Activated CD4-positive, CD25-positive, alpha-beta regulatory T cell treated with anti-CD3 and anti-CD28 coated beads, Interleukin-2, amount 50 U/mL, for 72 hours (primary cell): ENCODE data around the gene NUDC.
A peak's percentile ranks its signal among the peaks of the same experiment; 100 is the strongest.

Experiments used
- DNase-seq: peaks from one replicate; pipeline ENCODE4 v3.0.0; 2021

Gene NUDC

GRCh38 chr1:26991310-26992116, 70.0 kb downstream of the NUDC start:
- no peak for DNase-seq

- peak; percentile 70 for DNase-seq
These were observed 71.9 kb downstream of the NUDC start, which contains the start of gene TRNP1 for GRCh38 chr1:26993237-26994019. TSS of gene TRNP1 (plus strand) at chr1:26993692. CDS start at chr1:26993787, 95 bp downstream.

- DNase-seq, result no peak
These were observed 72.7 kb downstream of the NUDC start for GRCh38 chr1:26994020-26994786.

- no peak for DNase-seq
These were observed 73.4 kb downstream of the NUDC start for GRCh38 chr1:26994787-26995517.

- no peak for DNase-seq
These were observed 74.5 kb downstream of the NUDC start for GRCh38 chr1:26996024-26996423.
